ENCODE data around the gene CETP. TPM values are rescaled to one million over a fixed set of nuclear protein-coding genes. Genes with fewer than 3 reads are reported as not detected.
A peak's percentile ranks its signal among the peaks of the same experiment; 100 is the strongest.
"Not testable (repeated sequence)": the region's sequence is repeated elsewhere in the genome, so short reads cannot be mapped to it uniquely, and the experiment has no call there.

The CETP gene
- total RNA-seq, 1 experiment from 2014 or later = not detected

GRCh38 chr16:56932721-56933619, 28.8 kb upstream of the CETP start:
- peak; percentile 74 for DNase-seq (ENCODE audit: low read depth)
- in situ Hi-C loops (cut with HindIII; ENCODE audit: low pct_unique_long_range_greater_than_20kb, low sequenced_read_pairs) = no loop called here

DNA sequence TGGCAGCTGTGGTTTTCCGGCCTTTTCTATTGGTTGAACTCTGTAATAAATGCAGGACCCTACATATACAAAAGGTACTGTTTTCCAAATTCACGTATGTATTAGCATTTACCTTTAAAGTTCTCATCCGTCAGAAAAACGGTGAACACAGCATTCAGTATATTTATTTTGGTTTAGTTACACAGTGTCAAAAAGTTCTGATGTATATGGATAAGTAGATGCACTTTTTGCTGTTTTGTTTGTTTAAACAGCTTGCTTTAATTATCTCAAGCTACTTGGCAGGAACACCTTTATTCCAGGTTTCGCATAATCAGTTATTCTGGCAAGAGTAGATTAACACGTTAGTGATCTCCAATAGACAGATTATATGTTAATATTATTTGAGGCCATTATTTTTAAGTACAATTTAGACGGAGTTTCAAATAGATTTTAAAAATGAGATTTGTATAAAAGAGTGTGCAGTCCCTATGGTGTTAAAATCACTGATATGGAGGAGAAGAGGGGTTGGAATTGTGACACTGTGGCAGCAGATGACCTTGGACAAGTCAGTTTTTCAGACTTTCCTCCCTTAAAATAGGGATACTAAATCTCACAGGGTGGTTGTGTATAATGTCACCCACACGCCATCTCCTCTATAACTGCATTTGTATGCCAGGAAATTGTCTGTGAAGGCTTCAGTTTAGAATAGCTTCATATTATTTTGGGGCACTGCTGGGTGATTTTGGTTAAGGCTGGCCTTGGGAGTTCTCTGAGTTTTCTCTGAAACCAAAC, 27.7 kb upstream of the CETP start:
- in situ Hi-C loops (cut with HindIII; ENCODE audit: low pct_unique_long_range_greater_than_20kb, low sequenced_read_pairs) = no loop called here
- no peak for DNase-seq (ENCODE audit: low read depth)

DNA sequence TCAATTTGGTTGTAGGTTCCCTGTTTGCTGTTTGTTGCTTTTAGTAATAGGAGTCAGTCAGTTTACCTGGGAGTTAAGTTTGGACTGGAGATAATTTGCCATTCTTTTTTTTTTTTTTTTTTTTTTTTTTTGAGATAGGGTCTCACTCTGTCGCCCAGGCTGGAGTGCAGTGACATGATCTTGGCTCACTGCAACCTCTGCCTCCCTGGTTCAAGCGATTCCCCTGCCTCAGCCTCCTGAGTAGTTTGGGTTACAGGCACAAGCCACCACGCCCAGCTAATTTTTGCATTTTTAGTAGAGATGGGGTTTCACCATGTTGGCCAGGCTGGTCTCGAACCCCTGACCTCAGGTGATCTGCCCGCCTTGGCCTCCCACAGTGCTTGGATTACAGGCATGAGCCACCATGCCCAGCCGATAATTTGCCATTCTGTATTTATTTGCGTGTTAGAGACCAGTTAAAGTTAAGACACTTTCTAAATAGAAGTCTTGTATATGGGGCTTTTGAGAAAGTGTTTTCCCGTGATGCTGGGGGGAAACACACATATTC, 27.1 kb upstream of the CETP start:
- DNase-seq (ENCODE audit: low read depth); in situ Hi-C loops (cut with HindIII; ENCODE audit: low pct_unique_long_range_greater_than_20kb, low sequenced_read_pairs): not testable (repeated sequence)

GRCh38 chr16:56935201-56935600, 26.5 kb upstream of the CETP start:
- in situ Hi-C loops (cut with HindIII; ENCODE audit: low pct_unique_long_range_greater_than_20kb, low sequenced_read_pairs) = no loop called here
- DNase-seq (ENCODE audit: low read depth) = no peak

DNA sequence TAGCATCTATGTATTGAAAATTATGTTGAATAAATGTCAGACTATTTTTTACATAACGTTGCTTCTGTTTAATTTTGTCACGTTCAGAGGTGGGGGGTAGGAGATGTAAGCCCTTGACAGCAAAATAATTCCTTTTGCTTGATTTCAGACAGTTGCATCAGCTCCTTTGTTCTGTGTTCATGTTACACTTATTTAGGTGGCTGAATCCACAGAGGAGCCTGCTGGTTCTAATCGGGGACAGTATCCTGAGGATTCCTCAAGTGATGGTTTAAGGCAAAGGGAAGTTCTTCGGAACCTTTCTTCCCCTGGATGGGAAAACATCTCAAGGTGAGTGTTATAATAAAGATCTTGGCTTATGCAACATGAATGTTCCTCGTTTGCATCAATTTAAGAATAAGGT, 25.3 kb upstream of the CETP start:
- DNase-seq (ENCODE audit: low read depth) = no peak

DNA sequence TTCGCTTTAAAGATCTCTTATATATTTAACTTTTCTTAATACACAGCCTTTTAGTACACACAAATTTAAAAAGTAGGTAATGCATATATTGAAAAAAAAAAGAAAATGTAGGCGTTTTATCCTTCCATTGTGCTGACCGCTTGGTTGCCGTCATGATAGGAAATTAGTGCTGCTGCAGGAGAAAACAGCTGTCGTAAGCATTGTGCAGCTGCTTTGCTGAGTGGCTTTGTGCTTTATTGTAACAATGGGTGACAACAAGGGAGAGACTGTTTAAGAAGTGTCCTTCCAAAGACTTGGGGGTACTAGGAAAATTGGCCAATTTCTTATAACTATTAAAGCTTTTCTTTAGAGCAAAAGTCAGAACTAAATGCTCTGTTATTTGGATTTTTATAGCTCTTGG, 24.8 kb upstream of the CETP start:
- no peak for DNase-seq (ENCODE audit: low read depth)
- in situ Hi-C loops (cut with HindIII; ENCODE audit: low pct_unique_long_range_greater_than_20kb, low sequenced_read_pairs) = no loop called here

More for the DNA sequence above, 25.3 kb upstream of the CETP start:
- in situ Hi-C loops (cut with HindIII; ENCODE audit: low pct_unique_long_range_greater_than_20kb, low sequenced_read_pairs) = no loop called here

DNA sequence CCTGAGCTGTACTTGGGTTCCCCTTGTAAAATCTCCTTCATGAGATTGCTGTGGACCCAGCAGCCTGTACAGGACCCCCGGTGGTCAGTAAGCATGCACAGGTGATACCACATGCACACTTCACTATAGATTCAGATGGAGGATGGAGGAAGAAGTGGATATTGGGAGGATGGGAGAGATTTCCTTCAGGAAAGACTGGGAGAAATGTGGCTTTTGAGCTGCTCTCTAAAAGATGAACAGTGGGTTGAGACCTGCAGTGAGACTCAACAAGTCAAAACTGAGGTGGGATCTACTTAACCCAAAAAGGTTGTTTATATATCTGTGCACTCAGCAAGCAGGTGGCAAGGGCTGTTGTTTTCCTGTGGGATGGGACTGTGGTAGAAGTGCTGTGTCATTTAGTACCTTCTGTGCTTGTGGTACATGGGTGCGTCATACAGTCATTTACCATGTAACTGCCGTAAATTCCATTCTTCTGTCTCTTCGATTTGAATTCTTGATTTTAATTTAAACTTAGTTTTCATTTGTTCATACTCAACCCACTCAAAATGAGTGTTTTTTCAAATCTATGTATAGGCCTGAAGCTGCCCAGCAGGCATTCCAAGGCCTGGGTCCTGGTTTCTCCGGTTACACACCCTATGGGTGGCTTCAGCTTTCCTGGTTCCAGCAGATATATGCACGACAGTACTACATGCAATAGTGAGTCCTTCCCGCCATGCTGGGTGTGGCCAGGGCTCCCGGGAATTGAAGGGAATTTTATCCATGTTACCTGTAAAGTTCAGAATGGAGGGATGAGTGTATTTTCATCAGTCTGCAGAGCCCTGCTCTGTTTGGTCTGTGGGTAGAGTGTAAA, 22.9 kb upstream of the CETP start:
- in situ Hi-C loops (cut with HindIII; ENCODE audit: low pct_unique_long_range_greater_than_20kb, low sequenced_read_pairs) = no loop called here
- no peak for DNase-seq (ENCODE audit: low read depth)

- in situ Hi-C loops (cut with HindIII; ENCODE audit: low pct_unique_long_range_greater_than_20kb, low sequenced_read_pairs) = no loop called here
- no peak for DNase-seq (ENCODE audit: low read depth)
Measured at GRCh38 chr16:56939801-56940200, 21.9 kb upstream of the CETP start.

DNA sequence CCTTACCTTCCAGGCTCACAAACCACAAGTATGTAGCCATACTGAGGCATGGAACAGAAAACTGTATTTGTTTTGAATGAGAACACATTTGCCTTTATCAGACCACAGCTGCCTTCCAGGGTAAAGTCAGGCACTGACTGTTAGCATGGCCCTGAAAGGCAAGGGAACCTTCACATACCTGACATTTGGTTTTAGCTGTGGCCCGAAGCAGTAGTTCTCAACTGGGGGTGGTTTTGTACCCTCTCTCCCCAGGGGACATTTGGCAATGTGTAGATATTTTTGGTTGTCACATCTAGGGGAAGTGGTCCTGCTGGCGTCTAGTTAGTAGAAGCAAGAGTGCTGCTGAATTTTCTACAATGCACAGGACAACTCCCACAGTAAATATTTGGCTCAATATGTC, 20.7 kb upstream of the CETP start:
- in situ Hi-C loops (cut with HindIII; ENCODE audit: low pct_unique_long_range_greater_than_20kb, low sequenced_read_pairs) = no loop called here
- no peak for DNase-seq (ENCODE audit: low read depth)

- no peak for DNase-seq (ENCODE audit: low read depth)
- in situ Hi-C loops (cut with HindIII; ENCODE audit: low pct_unique_long_range_greater_than_20kb, low sequenced_read_pairs) = no loop called here
Measured at GRCh38 chr16:56941856-56942331, 19.9 kb upstream of the CETP start.

DNA sequence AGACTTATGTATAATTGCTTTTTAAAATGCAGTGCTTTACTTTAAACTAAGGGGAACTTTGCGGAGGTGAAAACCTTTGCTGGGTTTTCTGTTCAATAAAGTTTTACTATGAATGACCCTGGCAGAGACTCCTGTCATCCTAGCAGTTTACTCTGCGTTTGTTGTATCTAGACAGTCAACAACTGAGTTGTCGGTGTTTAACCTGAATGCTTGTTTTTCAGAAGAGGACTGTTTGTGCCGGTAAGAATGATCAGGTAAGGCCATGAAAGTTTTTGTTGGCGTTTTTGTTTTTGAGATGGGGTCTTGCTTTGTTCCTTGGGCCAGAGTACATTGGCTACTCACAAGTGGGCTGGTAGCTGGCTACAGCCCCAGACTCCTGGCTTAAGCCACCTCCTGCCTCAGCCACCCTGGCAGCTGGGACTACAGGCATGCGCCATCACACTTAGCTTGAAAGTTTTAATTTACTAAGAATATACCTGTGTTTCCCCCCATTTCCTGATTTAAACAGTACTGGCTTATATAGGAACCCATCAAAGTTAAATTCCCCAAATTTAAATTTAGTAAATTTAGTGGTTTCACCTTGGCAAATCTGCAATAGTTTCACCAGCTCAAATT, 17.9 kb upstream of the CETP start:
- in situ Hi-C loops (cut with HindIII; ENCODE audit: low pct_unique_long_range_greater_than_20kb, low sequenced_read_pairs) = no loop called here

GRCh38 chr16:56944954-56945839, 16.6 kb upstream of the CETP start:
- DNase-seq (ENCODE audit: low read depth) = peak; percentile 8
- in situ Hi-C loops (cut with HindIII; ENCODE audit: low pct_unique_long_range_greater_than_20kb, low sequenced_read_pairs) = no loop called here

More for the DNA sequence above, 17.9 kb upstream of the CETP start:
- no peak for DNase-seq (ENCODE audit: low read depth)

DNA sequence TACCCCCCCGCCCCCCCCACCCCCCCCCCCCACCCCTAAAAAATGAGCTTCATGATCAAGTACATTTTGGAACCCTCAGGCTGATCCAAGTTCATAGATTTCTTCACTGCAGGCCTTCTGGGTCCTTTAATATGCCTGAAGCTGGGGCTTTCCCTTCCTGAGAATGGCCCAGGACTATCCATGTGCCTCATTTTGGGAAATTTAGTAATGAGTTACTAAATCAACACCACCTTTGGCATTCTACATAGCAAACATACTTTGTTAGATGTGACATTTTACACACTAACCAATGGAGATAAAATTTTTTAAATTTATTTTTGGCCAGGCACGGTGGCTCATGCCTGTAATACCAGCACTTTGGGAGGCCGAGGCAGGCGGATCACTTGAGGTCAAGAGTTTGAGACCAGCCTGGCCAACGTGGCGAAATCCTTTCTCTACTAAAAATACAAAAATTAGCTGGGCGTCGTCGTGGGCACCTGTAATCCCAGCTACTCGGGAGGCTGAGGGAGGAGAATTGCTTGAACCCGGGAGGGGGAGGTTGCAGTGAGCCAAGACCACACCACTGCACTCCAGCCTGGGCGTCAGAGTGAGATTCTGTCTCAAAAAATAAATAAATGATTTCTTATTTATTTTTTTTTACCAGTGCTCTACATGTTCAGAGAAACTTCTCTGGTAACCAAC, 15.8 kb upstream of the CETP start:
- DNase-seq (ENCODE audit: low read depth) = no peak
- in situ Hi-C loops (cut with HindIII; ENCODE audit: low pct_unique_long_range_greater_than_20kb, low sequenced_read_pairs) = no loop called here

GRCh38 chr16:56946767-56947603, 14.8 kb upstream of the CETP start:
- in situ Hi-C loops (cut with HindIII; ENCODE audit: low pct_unique_long_range_greater_than_20kb, low sequenced_read_pairs) = no loop called here
- no peak for DNase-seq (ENCODE audit: low read depth)

- no peak for DNase-seq (ENCODE audit: low read depth)
- in situ Hi-C loops (cut with HindIII; ENCODE audit: low pct_unique_long_range_greater_than_20kb, low sequenced_read_pairs) = no loop called here
Measured at GRCh38 chr16:56947604-56947995, 14.2 kb upstream of the CETP start.

- in situ Hi-C loops (cut with HindIII; ENCODE audit: low pct_unique_long_range_greater_than_20kb, low sequenced_read_pairs) = no loop called here
- DNase-seq (ENCODE audit: low read depth) = no peak
Measured at GRCh38 chr16:56948234-56948633, 13.5 kb upstream of the CETP start.
